HL-60 (cell line): ENCODE data around the gene NDUFA8.

Source experiments
- POLR2AphosphoS5 ChIP-seq: IDR thresholded peaks from 2 replicates; pipeline ENCODE4 v1.6.1; 2012; ENCODE audit warnings: low read depth
- TF ChIP-seq, protein P1 (sequence below): IDR thresholded peaks from 2 replicates; pipeline ENCODE4 v1.6.1; 2012; ENCODE audit warnings: low read depth; ENCODE audit not compliant: insufficient replicate concordance

DNA sequence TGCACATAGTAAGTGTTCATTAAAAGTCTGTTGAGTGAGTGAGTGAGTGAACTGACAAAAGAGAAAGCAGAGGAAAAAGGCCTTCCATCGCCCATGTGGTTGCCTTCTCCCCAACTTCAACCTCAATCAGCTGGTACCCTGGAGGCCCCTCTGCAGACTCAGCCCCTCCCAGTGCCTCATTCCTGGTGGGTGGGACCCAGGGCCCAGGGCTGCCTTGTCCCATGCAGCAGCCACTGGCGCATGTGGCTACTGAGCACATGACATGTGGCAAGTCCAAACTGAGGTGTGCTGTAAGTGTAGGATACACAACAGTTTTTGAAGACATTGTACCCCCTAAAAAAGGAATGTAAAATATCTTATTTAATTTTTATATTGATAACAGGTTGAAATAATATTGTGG lies 29.6 kb downstream of the NDUFA8 start:
- TF ChIP-seq POLR2AphosphoS5: no peak
- TF ChIP-seq, protein P1, sequence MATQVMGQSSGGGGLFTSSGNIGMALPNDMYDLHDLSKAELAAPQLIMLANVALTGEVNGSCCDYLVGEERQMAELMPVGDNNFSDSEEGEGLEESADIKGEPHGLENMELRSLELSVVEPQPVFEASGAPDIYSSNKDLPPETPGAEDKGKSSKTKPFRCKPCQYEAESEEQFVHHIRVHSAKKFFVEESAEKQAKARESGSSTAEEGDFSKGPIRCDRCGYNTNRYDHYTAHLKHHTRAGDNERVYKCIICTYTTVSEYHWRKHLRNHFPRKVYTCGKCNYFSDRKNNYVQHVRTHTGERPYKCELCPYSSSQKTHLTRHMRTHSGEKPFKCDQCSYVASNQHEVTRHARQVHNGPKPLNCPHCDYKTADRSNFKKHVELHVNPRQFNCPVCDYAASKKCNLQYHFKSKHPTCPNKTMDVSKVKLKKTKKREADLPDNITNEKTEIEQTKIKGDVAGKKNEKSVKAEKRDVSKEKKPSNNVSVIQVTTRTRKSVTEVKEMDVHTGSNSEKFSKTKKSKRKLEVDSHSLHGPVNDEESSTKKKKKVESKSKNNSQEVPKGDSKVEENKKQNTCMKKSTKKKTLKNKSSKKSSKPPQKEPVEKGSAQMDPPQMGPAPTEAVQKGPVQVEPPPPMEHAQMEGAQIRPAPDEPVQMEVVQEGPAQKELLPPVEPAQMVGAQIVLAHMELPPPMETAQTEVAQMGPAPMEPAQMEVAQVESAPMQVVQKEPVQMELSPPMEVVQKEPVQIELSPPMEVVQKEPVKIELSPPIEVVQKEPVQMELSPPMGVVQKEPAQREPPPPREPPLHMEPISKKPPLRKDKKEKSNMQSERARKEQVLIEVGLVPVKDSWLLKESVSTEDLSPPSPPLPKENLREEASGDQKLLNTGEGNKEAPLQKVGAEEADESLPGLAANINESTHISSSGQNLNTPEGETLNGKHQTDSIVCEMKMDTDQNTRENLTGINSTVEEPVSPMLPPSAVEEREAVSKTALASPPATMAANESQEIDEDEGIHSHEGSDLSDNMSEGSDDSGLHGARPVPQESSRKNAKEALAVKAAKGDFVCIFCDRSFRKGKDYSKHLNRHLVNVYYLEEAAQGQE: no peak
